Stimulated activated CD4-positive, alpha-beta T cell treated with anti-CD3 and anti-CD28 coated beads, Interleukin-1b, Interleukin-23, amount 100 ng/mL, for 4 hours (primary cell): ENCODE results near the gene KRT81.
A peak's percentile ranks its signal among the peaks of the same experiment; 100 is the strongest.
"Not testable (repeated sequence)": the region's sequence is repeated elsewhere in the genome, so short reads cannot be mapped to it uniquely, and the experiment has no call there.

ENCODE experiments used
- DNase-seq, 2 donors: peaks; one replicate each; pipeline ENCODE4 v3.0.0-alpha.2; 2020; ENCODE audit warnings: low read depth in 2 of 2

Gene KRT81

GRCh38 chr12:52253391-52254179 lies 37.7 kb downstream of the KRT81 start:
- no peak for DNase-seq

- no peak for DNase-seq
Measured at GRCh38 chr12:52252728-52253343, 38.5 kb downstream of the KRT81 start.

- DNase-seq: not testable (repeated sequence)
Measured at GRCh38 chr12:52252175-52252615, 39.1 kb downstream of the KRT81 start.

DNA sequence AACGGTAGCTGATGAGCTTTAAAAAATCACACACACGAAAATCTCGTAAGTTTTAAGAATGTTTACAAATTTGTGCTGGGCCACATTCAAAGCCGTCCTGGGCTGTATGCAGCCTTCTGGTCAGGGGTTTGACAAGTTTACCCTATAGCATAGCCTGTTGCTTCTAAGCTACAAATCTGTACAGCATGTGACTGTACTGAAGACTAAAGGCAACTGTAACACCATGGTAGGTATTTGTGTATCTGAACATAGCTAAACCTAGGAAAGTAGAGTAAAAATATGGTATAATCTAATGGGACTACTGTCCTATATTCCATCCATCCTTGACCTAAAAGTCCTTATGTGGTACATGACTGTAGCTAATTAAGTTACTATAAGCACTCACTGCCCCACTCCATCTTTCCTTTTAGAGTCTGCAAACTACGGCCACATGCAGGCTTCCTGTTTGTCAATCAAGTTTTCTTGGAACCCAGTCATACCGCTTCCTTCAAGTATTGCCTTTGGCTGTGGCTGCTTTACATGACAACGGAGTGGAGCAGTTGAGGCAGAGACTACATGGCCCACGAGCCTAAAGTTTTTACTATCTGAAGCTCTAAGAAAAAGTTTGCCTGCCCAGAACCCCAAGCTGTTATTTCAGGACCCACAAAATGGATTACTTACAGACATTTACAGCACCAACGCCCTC lies 39.8 kb downstream of the KRT81 start:
- DNase-seq: no peak

GRCh38 chr12:52250048-52250990 lies 41.0 kb downstream of the KRT81 start:
- DNase-seq: no peak

GRCh38 chr12:52249511-52250047 lies 41.8 kb downstream of the KRT81 start:
- no peak for DNase-seq

- DNase-seq: no peak
Measured at GRCh38 chr12:52248541-52249461, 42.5 kb downstream of the KRT81 start.

- no peak for DNase-seq
Measured at GRCh38 chr12:52247622-52248540, 43.5 kb downstream of the KRT81 start.

DNA sequence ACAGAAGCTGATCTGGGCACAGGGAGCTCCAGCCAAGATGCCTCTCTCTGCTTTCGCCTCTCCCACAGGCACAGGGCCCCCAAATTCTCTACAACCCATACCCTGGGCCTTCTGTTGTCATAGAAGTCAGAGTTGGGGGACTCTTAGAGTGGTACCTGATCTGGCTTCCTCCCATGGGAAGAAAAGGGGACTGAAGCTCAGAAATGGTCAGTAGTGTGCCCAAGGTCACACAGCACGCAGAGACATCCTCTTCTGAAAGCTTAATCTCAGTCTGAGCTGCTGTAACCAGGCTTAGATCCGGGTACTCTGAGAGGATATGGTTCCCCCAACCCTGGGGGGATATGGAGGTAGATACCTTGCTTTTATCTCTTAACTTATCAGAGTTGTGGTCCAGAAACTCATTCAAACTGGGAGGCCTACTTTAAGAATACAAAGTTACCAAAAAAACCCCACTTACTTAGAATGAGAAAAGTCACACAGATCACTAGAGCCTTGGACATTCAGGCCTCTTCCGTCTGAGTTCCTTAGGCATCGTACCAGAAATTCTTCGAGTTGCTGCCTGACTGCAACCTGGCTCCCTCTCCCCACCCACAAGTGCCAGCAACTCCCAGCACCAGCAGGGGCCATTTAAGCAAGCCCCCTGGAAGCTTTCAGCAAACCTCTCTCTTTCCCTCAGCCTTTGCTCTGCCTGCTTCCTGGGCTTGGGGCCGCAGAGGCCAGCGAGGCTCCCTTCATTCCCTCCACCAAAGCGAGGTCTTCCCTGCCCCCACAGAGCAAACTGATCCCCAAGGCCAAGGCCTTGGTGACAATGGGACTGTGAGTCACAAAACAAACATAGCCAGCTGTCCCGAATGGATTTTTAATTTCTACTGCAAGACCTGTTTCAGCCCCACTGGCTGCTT lies 44.4 kb downstream of the KRT81 start:
- DNase-seq: no peak

- no peak for DNase-seq
Measured at GRCh38 chr12:52245962-52246569, 45.3 kb downstream of the KRT81 start.

DNA sequence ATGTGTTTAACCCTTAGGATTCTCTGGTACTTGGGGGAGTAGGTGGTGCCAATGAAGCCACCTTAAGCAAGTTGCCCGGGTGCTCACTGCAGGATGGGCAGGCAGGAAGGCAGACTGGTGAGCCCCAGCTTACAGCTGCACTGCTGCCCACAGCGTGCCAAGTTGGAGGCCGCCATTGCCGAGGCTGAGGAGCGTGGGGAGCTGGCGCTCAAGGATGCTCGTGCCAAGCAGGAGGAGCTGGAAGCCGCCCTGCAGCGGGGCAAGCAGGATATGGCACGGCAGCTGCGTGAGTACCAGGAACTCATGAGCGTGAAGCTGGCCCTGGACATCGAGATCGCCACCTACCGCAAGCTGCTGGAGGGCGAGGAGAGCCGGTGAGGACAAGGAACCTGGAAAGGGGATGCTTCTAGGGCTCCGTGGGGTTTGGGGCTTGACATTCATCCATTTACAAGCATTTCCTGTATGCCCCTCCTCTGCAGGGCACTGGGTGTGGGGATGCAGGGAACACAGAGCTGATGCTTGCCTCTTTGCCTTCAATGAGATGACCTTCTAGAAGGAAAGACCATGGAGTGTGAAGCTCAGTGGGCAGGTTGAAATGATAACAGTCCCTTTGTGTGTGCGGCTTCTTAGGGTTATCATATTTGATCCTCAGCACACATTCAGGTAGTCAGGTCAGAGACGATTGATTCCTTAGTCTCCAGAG lies 45.9 kb downstream of the KRT81 start:
- DNase-seq: no peak

DNA sequence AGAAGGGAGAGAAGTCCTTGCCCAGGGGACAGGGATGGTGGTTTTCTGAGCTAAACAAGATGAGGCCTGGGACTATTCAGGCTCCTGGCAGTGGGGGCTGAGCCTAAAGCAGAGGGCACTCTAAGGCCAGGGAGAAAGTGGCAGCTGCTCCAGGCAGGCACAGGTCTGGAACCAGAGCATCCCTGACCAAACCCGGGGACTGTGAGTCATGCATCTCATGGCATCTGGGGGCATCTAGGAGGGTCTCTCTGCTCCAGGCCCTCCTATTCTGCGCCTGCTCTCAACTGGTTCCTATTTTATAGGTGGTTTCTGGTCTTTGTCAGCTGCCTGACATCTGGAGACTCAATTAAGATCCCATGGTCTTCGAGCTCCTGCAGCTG lies 46.7 kb downstream of the KRT81 start:
- DNase-seq: no peak

GRCh38 chr12:52243856-52244614 lies 47.3 kb downstream of the KRT81 start:
- peak; percentile 15 to 44 for DNase-seq

- no peak for DNase-seq
Measured at GRCh38 chr12:52243259-52243855, 48.0 kb downstream of the KRT81 start.

DNA sequence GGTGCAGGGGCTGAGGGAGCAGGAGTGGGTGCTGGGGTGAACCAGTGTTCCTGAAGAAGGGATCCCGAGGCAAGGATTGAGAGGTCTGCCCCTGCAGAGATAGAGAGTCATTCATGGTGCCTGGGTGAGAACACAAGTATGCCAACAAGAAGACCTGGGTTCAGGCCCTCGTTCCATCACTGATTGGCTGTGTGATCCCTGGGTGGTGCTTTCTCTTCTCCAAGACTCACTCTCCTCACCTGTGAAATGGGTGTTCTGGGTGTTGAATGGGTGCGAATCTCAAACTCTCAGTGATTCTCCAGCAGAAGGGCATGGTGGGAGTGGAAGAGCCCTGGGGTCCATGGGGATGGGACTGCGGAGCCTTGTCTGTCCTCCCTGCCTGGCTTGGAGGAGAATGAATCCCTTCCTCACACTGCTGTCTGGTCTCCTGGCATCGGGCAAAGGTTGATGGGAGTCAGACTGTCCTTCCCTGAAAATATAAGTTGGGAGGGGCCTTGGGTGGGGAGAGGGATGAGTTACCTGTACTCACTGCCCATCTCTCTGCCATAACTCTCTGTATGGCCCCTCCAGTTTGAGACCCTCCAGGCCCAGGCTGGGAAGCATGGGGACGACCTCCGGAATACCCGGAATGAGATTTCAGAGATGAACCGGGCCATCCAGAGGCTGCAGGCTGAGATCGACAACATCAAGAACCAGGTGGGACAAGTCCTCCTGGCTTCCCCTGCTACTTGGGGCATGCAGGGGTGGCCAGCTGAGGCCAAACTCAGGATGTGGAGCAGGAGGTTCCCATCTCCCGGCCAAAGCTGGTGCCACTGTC lies 48.7 kb downstream of the KRT81 start:
- no peak for DNase-seq
